Breast epithelium (tissue), 4 donors: ENCODE results near the gene MINDY4B. TPM values are rescaled to one million over a fixed set of nuclear protein-coding genes. Genes with fewer than 3 reads are reported as not detected.
A peak's percentile ranks its signal among the peaks of the same experiment; 100 is the strongest.

Experiments used
- DNase-seq, 2 donors: peaks; one replicate each; pipeline ENCODE4 v3.0.0-alpha.2; 2019; ENCODE audit warnings: low spot score in 2 of 2
- H3K27ac ChIP-seq, 2 donors: fragments of 200-600 bp; sonication (generic) in 1 of 2; one replicate each; pipeline ENCODE4 v1.5.1; 2016 to 2019; ENCODE audit warnings: mild to moderate bottlenecking in 1 of 2
- H3K27me3 ChIP-seq, 2 donors: fragments of 200-600 bp; sonication (generic) in 1 of 2; one replicate each; pipeline versions ENCODE4 v1.5.1 to v1.6.0; 2017 to 2019; ENCODE audit warnings: control low read depth in 1 of 2, mild to moderate bottlenecking in 1 of 2
- H3K36me3 ChIP-seq: fragments of 200-600 bp; one replicate; pipeline ENCODE4 v1.5.1; 2019
- H3K4me1 ChIP-seq, 2 donors: fragments of 200-600 bp; sonication (generic); one replicate each; pipeline ENCODE4 v1.5.1; 2016 to 2019; ENCODE audit warnings: control low read depth in 1 of 2
- H3K4me3 ChIP-seq, 3 donors: fragments of 200-600 bp; sonication (generic); 1 replicate in 2 of 3; 2 replicates in 1 of 3; pipeline ENCODE4 v1.5.1; 2016 to 2019; ENCODE audit warnings: mild to moderate bottlenecking in 3 of 3, moderate library complexity in 2 of 3
- H3K9me3 ChIP-seq, 2 donors: fragments of 200-600 bp; sonication (generic) in 1 of 2; one replicate each; pipeline ENCODE4 v1.5.1; 2016 to 2019; ENCODE audit warnings: control low read depth in 1 of 2
- CTCF ChIP-seq, 3 donors: fragments of 450-650 bp; IDR thresholded peaks; one replicate each; pipeline ENCODE4 v1.5.1; 2016 to 2017; ENCODE audit warnings: antibody characterized with exemption in 3 of 3, mild to moderate bottlenecking in 3 of 3, moderate library complexity in 3 of 3
- POLR2A ChIP-seq: fragments of 450-650 bp; IDR thresholded peaks from one replicate; pipeline ENCODE4 v1.6.1; 2016; ENCODE audit warnings: antibody characterized with exemption, mild to moderate bottlenecking, moderate library complexity
- POLR2AphosphoS5 ChIP-seq, 3 donors: sonication (generic); formaldehyde crosslinking; IDR thresholded peaks; one replicate each; pipeline ENCODE4 v1.6.1; 2017; ENCODE audit warnings: antibody characterized with exemption in 3 of 3
- intact Hi-C: fragments of 100-400 bp; cut with DNase I; formaldehyde crosslinking; loops from one replicate; pipeline ENCODE4 v1.15.1; 2023; ENCODE audit warnings: low total_unique reads
- total RNA-seq, 3 donors: library from RNA; depleted of rRNA; stranded (reverse); fragments of >200 nt; gene quantifications; one replicate each; pipeline ENCODE4 v1.1.0, GENCODE V29; 2016

The MINDY4B gene
- total RNA-seq, 3 donors from 2014 or later, result not detected

GRCh38 chr3:150933473-150933995 lies 28.3 kb upstream of the MINDY4B start:
- Histone ChIP-seq H3K4me3 (no peak overlapping the region), H3K4me1 (no peaks in the 10 kb centered on the region), H3K27ac (no peak overlapping the region), H3K9me3 (no peaks in the 10 kb centered on the region), H3K27me3 (no peaks in the 10 kb centered on the region), H3K36me3 (no peaks in the 10 kb centered on the region)
- DNase-seq, result no peak
- intact Hi-C loops, result no loop called here
- TF ChIP-seq POLR2A (no peak), CTCF (IDR thresholded peaks at IDR 0.05) (no peak), POLR2AphosphoS5 (IDR thresholded peaks at IDR 0.05) (no peak)

- intact Hi-C loops, result no loop called here
- no peak for DNase-seq
- H3K9me3 ChIP-seq, result no peaks in the 10 kb centered on the region
Observed at GRCh38 chr3:150931745-150932144, 26.5 kb upstream of the MINDY4B start.

GRCh38 chr3:150930839-150931238 lies 25.6 kb upstream of the MINDY4B start:
- H3K4me3 ChIP-seq, result no peak overlapping the region
- no peak for DNase-seq
- H3K27ac ChIP-seq, result no peak overlapping the region
- peaks cover 0 to 3% of the 10 kb centered on the region in 2 donors for H3K27me3 ChIP-seq
- intact Hi-C loops, result no loop called here
- no peaks in the 10 kb centered on the region for H3K4me1 ChIP-seq
- H3K9me3 ChIP-seq, result no peaks in the 10 kb centered on the region
- H3K36me3 ChIP-seq, result no peaks in the 10 kb centered on the region
- TF ChIP-seq POLR2A (no peak), POLR2AphosphoS5 (IDR thresholded peaks at IDR 0.05) (no peak), CTCF (IDR thresholded peaks at IDR 0.05) (no peak)

More at GRCh38 chr3:150931745-150932144, 26.5 kb upstream of the MINDY4B start:
- H3K27ac ChIP-seq, result no peak overlapping the region
- no peak overlapping the region for H3K4me3 ChIP-seq
- H3K4me1 ChIP-seq, result no peaks in the 10 kb centered on the region
- no peaks in the 10 kb centered on the region for H3K36me3 ChIP-seq
- no peak for TF ChIP-seq POLR2A
- no peak for TF ChIP-seq POLR2AphosphoS5 (IDR thresholded peaks at IDR 0.05)
- TF ChIP-seq CTCF (IDR thresholded peaks at IDR 0.05), result no peak
- H3K27me3 ChIP-seq, result no peaks in the 10 kb centered on the region

GRCh38 chr3:150928234-150928633 lies 23.0 kb upstream of the MINDY4B start:
- H3K27me3 ChIP-seq, result peaks cover 0 to 3% of the 10 kb centered on the region in 2 donors
- no peaks in the 10 kb centered on the region for H3K36me3 ChIP-seq
- intact Hi-C loops, result no loop called here

GRCh38 chr3:150926328-150926727 lies 21.1 kb upstream of the MINDY4B start:
- H3K4me1 ChIP-seq, result no peaks in the 10 kb centered on the region
- TF ChIP-seq CTCF (IDR thresholded peaks at IDR 0.05) (no peak), POLR2A (no peak), POLR2AphosphoS5 (IDR thresholded peaks at IDR 0.05) (no peak)
- no peaks in the 10 kb centered on the region for H3K9me3 ChIP-seq
- DNase-seq, result no peak
- no peaks in the 10 kb centered on the region for H3K36me3 ChIP-seq
- intact Hi-C loops, result no loop called here
- no peak overlapping the region for H3K27ac ChIP-seq
- H3K4me3 ChIP-seq, result no peak overlapping the region
- H3K27me3 ChIP-seq, result peaks cover 0 to 3% of the 10 kb centered on the region in 2 donors

More at GRCh38 chr3:150928234-150928633, 23.0 kb upstream of the MINDY4B start:
- Histone ChIP-seq H3K9me3 (no peaks in the 10 kb centered on the region), H3K27ac (no peak overlapping the region), H3K4me1 (no peaks in the 10 kb centered on the region), H3K4me3 (no peak overlapping the region)
- no peak for TF ChIP-seq POLR2AphosphoS5 (IDR thresholded peaks at IDR 0.05)
- DNase-seq, result no peak

- Histone ChIP-seq H3K27me3 (peaks cover 0 to 3% of the 10 kb centered on the region in 2 donors), H3K36me3 (no peaks in the 10 kb centered on the region), H3K4me1 (no peaks in the 10 kb centered on the region), H3K4me3 (peak overlapping the region; percentile 4 to 23 (median 20)), H3K9me3 (no peaks in the 10 kb centered on the region), H3K27ac (no peak overlapping the region)
- no peak for TF ChIP-seq POLR2AphosphoS5 (IDR thresholded peaks at IDR 0.05)
- peak in 2 of 3 donors; percentile 34 to 47 for TF ChIP-seq CTCF (IDR thresholded peaks at IDR 0.05)
- no peak for TF ChIP-seq POLR2A
- DNase-seq, result no peak
- intact Hi-C loops, result no loop called here
Observed at GRCh38 chr3:150925751-150926201, 20.5 kb upstream of the MINDY4B start.
